A673 (cell line): ENCODE data around the gene ARHGEF28. TPM values are rescaled to one million over a fixed set of nuclear protein-coding genes. Genes with fewer than 3 reads are reported as not detected.

Experiments used
- BruUV-seq: library from RNA; stranded (reverse); fragments of 400-500 nt; replicated peaks from 2 replicates; lab custom pipeline; 2021; lab: Mats Ljungman, UMichigan
- CTCF ChIA-PET: fragments of 300-600 bp; sonication (Branson Sonifier 250); formaldehyde crosslinking; loops from one replicate; lab custom pipeline; 2022; ENCODE audit warnings: antibody characterized with exemption; lab: Charles Lee
- POLR2A ChIA-PET: fragments of 300-600 bp; sonication (Branson Sonifier 250); formaldehyde crosslinking; loops from one replicate; lab custom pipeline; 2022; ENCODE audit warnings: antibody characterized with exemption; ENCODE audit not compliant: low non-redundant PET; lab: Charles Lee
- DNase-seq: peaks from one replicate; pipeline ENCODE4 v3.0.0-alpha.2; 2015; ENCODE audit warnings: low spot score
- H3K27ac ChIP-seq: fragments of 200-600 bp; sonication (generic); 2 replicates; pipeline ENCODE4 v1.5.1; 2016; ENCODE audit warnings: mixed run types, low read depth, mild to moderate bottlenecking, mixed read lengths, antibody characterized with exemption, low read length; ENCODE audit not compliant: poor library complexity, severe bottlenecking
- H3K27me3 ChIP-seq: fragments of 200-600 bp; sonication (generic); replicated peaks from 2 replicates; pipeline ENCODE4 v1.6.1; 2017; ENCODE audit warnings: mixed run types, low read depth, mild to moderate bottlenecking, mixed read lengths, antibody characterized with exemption, low read length; ENCODE audit not compliant: insufficient read depth, poor library complexity
- H3K36me3 ChIP-seq: fragments of 200-600 bp; sonication (generic); 2 replicates; pipeline ENCODE4 v1.6.1; 2016; ENCODE audit warnings: mixed run types, mild to moderate bottlenecking, mixed read lengths, antibody characterized with exemption, low read length; ENCODE audit not compliant: insufficient read depth, poor library complexity, severe bottlenecking
- H3K4me1 ChIP-seq: fragments of 200-600 bp; sonication (generic); 2 replicates; pipeline ENCODE4 v1.6.1; 2017; ENCODE audit warnings: mixed run types, mild to moderate bottlenecking, mixed read lengths, antibody characterized with exemption, low read length; ENCODE audit not compliant: insufficient read depth, poor library complexity, severe bottlenecking
- H3K4me3 ChIP-seq: fragments of 200-600 bp; sonication (generic); 2 replicates; pipeline ENCODE4 v1.5.1; 2016; ENCODE audit warnings: low read depth, mixed run types, mild to moderate bottlenecking, mixed read lengths, low read length; ENCODE audit not compliant: poor library complexity, severe bottlenecking
- H3K9me3 ChIP-seq: fragments of 200-600 bp; sonication (generic); 2 replicates; pipeline ENCODE4 v1.6.1; 2016; ENCODE audit warnings: mixed run types, low read depth, mild to moderate bottlenecking, mixed read lengths, antibody characterized with exemption, low read length; ENCODE audit not compliant: poor library complexity, severe bottlenecking
- CTCF ChIP-seq: fragments of 300-800, 200-600 bp; sonication (generic); conservative IDR thresholded peaks from 2 replicates; pipeline ENCODE4 v1.5.1; 2017; ENCODE audit warnings: low read depth, mild to moderate bottlenecking, antibody characterized with exemption, low read length, moderate library complexity, mixed read lengths
- EZH2 ChIP-seq: fragments of 200-600 bp; sonication (generic); IDR thresholded peaks from 2 replicates; pipeline ENCODE4 v1.6.1; 2017; ENCODE audit warnings: borderline replicate concordance, low read depth, mild to moderate bottlenecking, mixed read lengths, antibody characterized with exemption, low read length; ENCODE audit not compliant: poor library complexity, severe bottlenecking
- intact Hi-C: fragments of 100-400 bp; cut with micrococcal nuclease; formaldehyde crosslinking; loops from one replicate; pipeline ENCODE4 v1.10.0; 2022; ENCODE audit not compliant: unreplicated experiment
- total RNA-seq: library from RNA; stranded (reverse); gene quantifications from 2 replicates; pipeline ENCODE4 v1.2.3, GENCODE V29; 2021

The ARHGEF28 gene
- total RNA-seq, 1 experiment from 2014 or later = 3.4 TPM

- no peak for DNase-seq
- ChIA-PET POLR2A (no interaction called here), CTCF (no interaction called here)
- Histone ChIP-seq H3K27ac (no peak overlapping the region), H3K4me1 (no peaks in the 10 kb centered on the region), H3K9me3 (no peaks in the 10 kb centered on the region), H3K36me3 (no peaks in the 10 kb centered on the region), H3K27me3 (peaks cover 76% of the 10 kb centered on the region), H3K4me3 (no peak overlapping the region)
- TF ChIP-seq CTCF = no peak
- no peak for TF ChIP-seq EZH2
- BruUV-seq = no TSS peak
- intact Hi-C loops = no loop called here
Measured at GRCh38 chr5:73897893-73898292, 271.9 kb downstream of the ARHGEF28 start.

- intact Hi-C loops = no loop called here
- H3K4me3 ChIP-seq = no peak overlapping the region
- H3K27me3 ChIP-seq = peaks cover 87% of the 10 kb centered on the region
- TF ChIP-seq CTCF = no peak
- TF ChIP-seq EZH2 = no peak
- no peaks in the 10 kb centered on the region for H3K36me3 ChIP-seq
- H3K27ac ChIP-seq = no peak overlapping the region
- H3K9me3 ChIP-seq = no peaks in the 10 kb centered on the region
- H3K4me1 ChIP-seq = no peaks in the 10 kb centered on the region
- no peak for DNase-seq
- BruUV-seq = no TSS peak
- ChIA-PET POLR2A (no interaction called here), CTCF (no interaction called here)
Measured at GRCh38 chr5:73899055-73899454, 273.1 kb downstream of the ARHGEF28 start.

GRCh38 chr5:73899916-73900315 is 273.9 kb downstream of the ARHGEF28 start:
- no peaks in the 10 kb centered on the region for H3K4me1 ChIP-seq
- CTCF ChIA-PET = no interaction called here
- H3K36me3 ChIP-seq = no peaks in the 10 kb centered on the region
- TF ChIP-seq EZH2 (no peak), CTCF (no peak)
- intact Hi-C loops = loop anchor here (2.0 to 10.0 kb wide), 3 partner anchors 309 to 1365 kb away; no protein-coding TSS in a partner anchor
- no peak overlapping the region for H3K27ac ChIP-seq
- BruUV-seq = no TSS peak
- POLR2A ChIA-PET = no interaction called here
- peaks cover 96% of the 10 kb centered on the region for H3K27me3 ChIP-seq
- H3K4me3 ChIP-seq = no peak overlapping the region
- DNase-seq = no peak
- H3K9me3 ChIP-seq = no peaks in the 10 kb centered on the region
